Measurements from ENCODE around the gene TNFAIP8L1.

- TF ChIP-seq POLR2AphosphoS5 (IDR thresholded peaks at IDR 0.05; ENCODE audit: low read depth, low read length) = no peak
- no peak for TF ChIP-seq POLR2A (IDR thresholded peaks at IDR 0.05; ENCODE audit: low read depth, low read length)
Observed at GRCh38 chr19:4684312-4685095, 45.2 kb downstream of the TNFAIP8L1 start.
